ENCODE results near the gene TNS1. TPM values are rescaled to one million over a fixed set of nuclear protein-coding genes. Genes with fewer than 3 reads are reported as not detected.

TNS1 gene
- total RNA-seq, 2 donors from 2014 or later = 0.27 to 5.1 TPM

DNA sequence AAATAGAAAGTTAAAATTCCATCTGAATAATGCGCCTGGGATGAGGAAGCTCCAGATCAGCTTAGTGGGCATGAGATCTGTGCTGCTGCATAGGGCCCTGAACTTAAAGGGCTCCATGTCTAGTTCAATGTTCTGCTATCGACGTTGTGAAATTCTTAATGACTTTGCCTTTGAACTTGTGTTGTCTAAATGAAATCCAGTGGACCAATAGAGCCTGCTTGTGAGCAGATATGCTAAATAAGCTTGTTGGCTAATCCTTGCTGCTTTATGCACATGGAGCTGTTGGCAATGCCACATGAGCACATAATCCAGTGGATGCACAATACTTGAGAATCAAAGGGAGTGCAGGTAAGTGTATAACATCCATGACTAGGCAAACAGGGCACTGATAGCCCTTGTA, 228.6 kb downstream of the TNS1 start:
- no peak for ATAC-seq
- no peak overlapping the region for H3K27ac Mint-ChIP-seq
- peaks cover 0 to 9% of the 10 kb centered on the region in 2 donors for H3K36me3 Mint-ChIP-seq

DNA sequence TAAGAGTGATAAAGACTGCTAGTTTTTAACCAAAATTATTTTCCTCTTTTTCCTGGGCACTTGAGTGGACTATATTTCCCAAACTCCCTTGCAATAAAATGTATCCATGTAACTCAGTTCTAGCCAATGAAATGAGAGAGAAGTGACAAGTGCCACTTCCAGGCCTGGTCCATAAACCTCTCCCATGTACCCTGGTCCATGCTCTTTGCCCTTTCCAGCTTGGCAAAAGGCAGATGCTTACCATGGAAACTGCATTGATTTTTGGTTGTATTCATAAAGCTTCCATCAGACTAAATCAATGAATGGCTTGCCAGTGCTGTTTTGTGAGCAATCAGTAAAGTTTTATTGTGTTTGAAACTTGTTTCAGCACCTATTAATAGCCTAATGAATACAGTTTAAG, 229.3 kb downstream of the TNS1 start:
- ATAC-seq = no peak
- Mint-ChIP-seq H3K36me3 (peaks cover 0 to 9% of the 10 kb centered on the region in 2 donors), H3K27ac (no peak overlapping the region), H3K9me3 (peaks cover 0 to 4% of the 10 kb centered on the region in 2 donors)
- DNase-seq (ENCODE audit: low spot score in 2 of 2) = no peak

More for the DNA sequence above, 228.6 kb downstream of the TNS1 start:
- H3K9me3 Mint-ChIP-seq = peaks cover 0 to 4% of the 10 kb centered on the region in 2 donors
- no peak for DNase-seq (ENCODE audit: low spot score in 2 of 2)

DNA sequence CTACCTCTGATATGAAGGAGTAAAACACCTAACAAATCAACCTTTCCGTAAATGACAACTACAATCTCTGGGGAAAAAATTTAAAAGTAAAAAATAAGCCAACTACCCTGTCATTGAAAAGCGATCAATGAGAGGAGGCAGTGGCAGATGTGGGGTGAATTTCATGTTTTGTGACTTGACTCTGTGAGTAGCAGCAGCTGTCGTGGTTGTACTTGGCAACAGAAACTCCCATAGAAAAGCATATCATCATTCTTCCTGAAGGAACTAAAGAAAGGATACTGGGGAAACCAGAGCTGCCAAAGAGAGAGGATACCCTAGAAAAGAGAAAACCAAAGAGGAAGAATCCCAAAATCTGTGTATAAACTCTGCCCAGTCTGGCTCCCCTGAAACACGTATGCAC, 236.4 kb downstream of the TNS1 start:
- Mint-ChIP-seq H3K9me3 (peaks cover 6 to 11% of the 10 kb centered on the region in 2 donors), H3K36me3 (peaks cover 8 to 17% of the 10 kb centered on the region in 2 donors)

DNA sequence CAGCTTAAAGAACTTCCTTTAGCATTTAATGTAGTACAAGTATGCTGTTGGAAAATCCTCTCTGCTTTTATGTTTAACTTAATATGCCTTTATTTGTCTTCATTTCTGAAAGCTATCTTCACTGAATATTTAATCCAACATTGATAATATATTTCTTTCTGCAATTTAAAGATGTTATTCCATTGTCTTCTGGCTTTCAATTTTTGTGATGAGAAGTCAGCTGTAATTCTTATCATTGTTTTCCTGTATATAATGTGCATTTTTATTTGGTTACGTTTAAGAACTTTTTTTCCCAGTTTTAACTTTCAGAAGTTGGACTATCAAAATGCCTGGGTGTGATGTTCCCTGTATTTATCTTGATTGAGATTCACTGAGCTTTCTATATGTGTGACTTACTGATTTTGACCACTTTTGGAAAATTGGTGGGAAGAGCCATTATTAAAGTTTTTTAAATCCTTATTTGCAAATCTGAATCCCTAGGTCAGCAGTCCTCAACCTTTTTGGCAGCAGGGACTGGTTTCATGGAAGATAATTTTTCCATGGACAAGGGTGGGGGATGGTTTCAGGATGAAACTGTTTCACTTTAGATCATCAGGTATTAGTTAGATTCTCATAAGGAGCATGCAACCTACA, 241.0 kb downstream of the TNS1 start:
- H3K36me3 Mint-ChIP-seq = peaks cover 8 to 21% of the 10 kb centered on the region in 2 donors
- peaks cover 6 to 21% of the 10 kb centered on the region in 2 donors for H3K9me3 Mint-ChIP-seq
- H3K27ac Mint-ChIP-seq = no peak overlapping the region
- DNase-seq (ENCODE audit: low spot score in 2 of 2) (no peak), ATAC-seq (no peak)

More for the DNA sequence above, 236.4 kb downstream of the TNS1 start:
- DNase-seq (ENCODE audit: low spot score in 2 of 2) (no peak), ATAC-seq (no peak)
- H3K27ac Mint-ChIP-seq = no peak overlapping the region

DNA sequence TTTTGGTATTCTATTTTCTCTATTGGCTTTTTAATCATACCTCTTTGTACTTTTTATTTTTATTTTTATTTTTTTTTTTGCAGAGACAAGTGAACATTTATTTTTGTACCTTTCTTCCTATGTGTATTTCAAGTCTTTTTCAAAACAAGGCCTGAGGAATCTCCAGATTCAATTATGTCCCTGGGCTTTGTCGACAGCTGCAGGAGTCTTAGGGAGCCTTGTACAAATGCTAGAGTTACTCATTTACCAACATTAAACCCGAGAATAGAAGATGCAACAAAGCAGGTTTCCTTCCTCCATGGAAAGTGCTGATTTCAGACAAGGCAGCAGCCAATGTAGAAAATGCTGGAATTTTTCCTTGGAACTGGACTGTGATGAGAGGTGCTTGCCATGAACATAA, 242.8 kb downstream of the TNS1 start:
- no peak for ATAC-seq
- Mint-ChIP-seq H3K36me3 (peaks cover 8 to 21% of the 10 kb centered on the region in 2 donors), H3K9me3 (peaks cover 6 to 21% of the 10 kb centered on the region in 2 donors), H3K27ac (no peak overlapping the region)
- DNase-seq (ENCODE audit: low spot score in 2 of 2) = no peak

DNA sequence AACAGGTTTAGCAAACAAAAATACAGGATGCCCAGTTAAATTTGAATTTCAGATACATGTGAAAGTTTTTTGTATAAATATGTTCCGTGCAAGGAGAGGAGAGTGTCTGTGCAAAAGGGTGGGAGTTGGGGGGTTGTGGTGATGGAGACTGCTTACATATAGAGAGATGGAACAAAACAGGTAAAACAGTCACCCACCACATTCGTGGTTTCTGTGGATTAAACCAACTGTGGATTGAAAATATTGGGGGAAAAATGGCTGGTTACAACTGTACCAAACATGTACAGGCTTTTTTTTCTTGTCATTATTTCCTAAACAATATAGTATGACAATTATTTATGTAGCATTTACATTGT, 245.7 kb downstream of the TNS1 start:
- DNase-seq (ENCODE audit: low spot score in 2 of 2) (no peak), ATAC-seq (peak; percentile 39 to 69)
- peaks cover 0 to 16% of the 10 kb centered on the region in 2 donors for H3K9me3 Mint-ChIP-seq
- peaks cover 0 to 11% of the 10 kb centered on the region in 2 donors for H3K36me3 Mint-ChIP-seq
- H3K27ac Mint-ChIP-seq = peak overlapping the region in 1 of 2 donors; percentile 67

DNA sequence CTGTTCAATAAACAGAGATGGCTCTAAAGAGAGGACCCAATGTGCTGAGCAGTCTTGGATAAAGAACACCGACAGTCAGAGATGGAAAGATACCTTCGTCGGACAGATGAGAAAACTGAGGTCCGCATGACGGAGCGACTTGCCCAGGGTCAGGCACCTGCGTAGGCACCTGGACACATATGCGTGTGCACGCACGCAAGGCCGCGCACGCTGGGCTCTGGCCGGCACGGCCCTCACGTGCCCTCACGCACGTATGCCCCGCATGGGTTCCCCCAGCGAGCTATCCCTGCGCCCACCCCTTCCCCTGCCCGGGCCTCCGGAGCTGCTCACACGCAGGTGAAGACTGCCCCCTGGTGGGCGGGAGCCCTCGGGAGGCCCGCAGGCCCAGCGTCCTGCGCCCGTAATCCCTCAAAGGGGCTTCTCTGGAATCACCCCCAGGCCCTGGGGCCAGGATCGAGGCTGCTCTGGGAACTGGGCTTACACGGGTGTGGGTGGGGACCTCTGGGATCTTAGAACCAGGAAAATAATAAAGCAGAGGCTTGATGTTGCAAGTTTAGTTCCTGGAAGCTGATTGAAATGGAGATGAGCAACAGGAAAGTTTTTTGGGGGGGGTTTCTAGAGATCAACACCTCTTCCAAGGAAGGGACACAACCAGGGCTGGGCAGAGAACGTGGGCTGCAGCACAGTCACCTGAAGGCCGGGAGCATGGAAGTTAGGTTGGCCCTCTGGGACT, 246.3 kb downstream of the TNS1 start:
- Mint-ChIP-seq H3K36me3 (peaks cover 0 to 6% of the 10 kb centered on the region in 2 donors), H3K9me3 (peaks cover 0 to 12% of the 10 kb centered on the region in 2 donors), H3K27ac (peak overlapping the region in 1 of 2 donors; percentile 67)
- peak; percentile 73 to 83 for DNase-seq (ENCODE audit: low spot score in 2 of 2)
- peak; percentile 88 to 90 for ATAC-seq

DNA sequence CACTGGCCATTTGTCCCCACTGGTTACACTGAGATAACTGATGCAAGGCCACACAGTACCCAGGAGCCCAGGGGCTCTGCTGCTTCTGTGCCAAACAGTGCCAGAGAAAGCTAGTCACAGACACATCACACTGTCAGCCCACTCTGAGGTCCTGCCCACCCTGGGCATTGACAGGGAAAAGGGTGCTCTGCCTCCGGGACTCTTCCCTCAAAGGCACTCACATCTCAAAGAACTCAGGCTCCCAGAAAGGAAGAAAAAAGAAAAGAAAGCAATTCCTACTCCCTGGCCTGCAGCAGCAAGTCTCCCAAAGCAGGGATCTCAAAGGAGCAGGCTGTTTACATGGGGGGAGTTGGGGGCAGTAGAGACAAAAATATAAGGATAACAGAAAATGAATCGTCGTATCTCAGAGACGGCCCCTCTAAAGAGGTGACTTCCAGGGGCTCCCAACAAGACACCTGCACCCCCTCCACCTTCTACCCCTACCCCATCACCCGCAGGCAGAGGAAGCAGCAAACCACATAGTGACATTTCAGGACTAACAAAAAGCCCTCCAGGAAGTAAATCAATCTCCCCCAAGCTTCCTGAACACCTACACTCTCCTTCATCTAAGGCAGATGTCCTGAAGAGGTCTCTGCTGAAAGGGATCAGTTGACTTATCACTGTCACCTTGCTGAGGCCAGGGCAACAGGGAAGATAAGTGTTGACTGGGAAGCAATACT, 247.6 kb downstream of the TNS1 start:
- ATAC-seq = no peak
- Mint-ChIP-seq H3K27ac (peak overlapping the region; percentile 37 to 73), H3K36me3 (no peaks in the 10 kb centered on the region), H3K9me3 (peaks cover 0 to 6% of the 10 kb centered on the region in 2 donors)
- no peak for DNase-seq (ENCODE audit: low spot score in 2 of 2)

DNA sequence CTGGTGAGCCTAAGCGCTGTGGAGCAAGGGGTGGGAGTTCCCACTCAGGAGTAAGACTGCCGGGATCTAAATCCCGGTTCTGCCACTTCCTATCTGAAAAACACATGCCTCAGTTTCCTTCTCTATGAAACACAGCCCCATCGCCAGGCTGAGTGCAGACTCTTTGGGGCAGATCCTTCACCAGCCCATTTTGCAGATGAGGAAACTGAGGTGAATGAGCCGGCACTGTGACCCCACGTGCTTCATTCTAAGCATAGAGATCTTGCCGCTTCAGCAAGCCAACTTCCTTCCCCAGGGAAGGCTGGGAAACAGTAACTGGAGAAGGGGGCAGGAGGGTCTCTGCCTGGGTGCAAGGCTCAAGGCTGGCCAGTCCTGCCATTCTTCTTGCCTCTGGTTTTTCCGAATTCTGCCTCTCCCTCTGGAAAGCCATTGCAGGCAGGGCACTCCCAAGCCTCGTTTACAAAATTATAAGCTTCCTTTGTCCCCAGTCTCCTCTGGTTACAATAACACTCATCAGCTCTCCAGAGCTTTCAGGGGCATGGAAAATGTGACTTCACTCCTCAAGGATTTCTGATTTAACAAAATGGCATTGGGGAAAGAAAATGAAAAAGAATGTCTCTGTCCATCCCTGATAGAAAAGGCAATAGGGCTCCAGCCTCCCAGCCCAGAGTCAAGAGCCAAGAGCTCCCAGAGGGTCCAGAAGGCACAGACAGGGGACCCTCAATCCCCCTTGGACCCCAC, 249.2 kb downstream of the TNS1 start:
- no peak overlapping the region for H3K27ac Mint-ChIP-seq
- H3K36me3 Mint-ChIP-seq = no peaks in the 10 kb centered on the region
- no peaks in the 10 kb centered on the region for H3K9me3 Mint-ChIP-seq
- no peak for DNase-seq (ENCODE audit: low spot score in 2 of 2)
- no peak for ATAC-seq

DNA sequence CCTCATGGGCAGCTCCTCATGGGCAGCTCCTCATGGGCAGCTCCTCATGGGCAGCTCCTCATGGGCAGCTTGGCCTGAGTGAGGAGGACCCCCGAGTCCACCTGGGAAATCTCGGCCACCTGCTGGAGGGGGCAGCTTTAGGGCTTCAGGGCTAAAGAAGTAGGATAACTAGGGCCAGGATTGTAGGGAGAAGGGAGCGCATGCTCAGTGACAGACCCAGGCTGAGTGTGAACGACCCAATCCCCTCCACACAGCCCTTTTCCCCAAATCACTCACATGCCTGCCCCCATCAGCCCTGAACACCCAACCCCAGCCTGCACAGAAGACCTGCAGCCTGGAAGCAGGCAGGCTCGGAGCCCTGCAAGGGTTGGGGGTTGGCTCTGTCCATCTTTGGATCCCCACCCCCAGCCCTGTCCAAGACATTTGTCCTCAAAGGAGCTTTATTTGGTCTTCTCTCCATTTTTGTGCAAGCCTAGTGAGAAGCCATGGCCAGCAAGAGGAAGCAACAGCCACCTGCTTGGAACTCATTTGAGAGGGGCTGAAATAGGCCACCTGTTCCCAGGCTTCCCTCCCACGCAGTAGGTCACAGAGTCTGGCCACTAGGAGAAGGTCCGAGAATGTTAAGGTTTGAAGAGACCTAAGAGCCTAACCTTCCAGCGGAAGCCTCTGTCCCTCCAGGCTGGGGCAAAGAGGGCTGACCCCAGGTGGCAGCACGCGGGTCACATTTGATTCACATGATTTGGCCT, 249.9 kb downstream of the TNS1 start:
- H3K36me3 Mint-ChIP-seq = no peaks in the 10 kb centered on the region
- no peaks in the 10 kb centered on the region for H3K9me3 Mint-ChIP-seq
- DNase-seq (ENCODE audit: low spot score in 2 of 2) (no peak), ATAC-seq (no peak)
- no peak overlapping the region for H3K27ac Mint-ChIP-seq

DNA sequence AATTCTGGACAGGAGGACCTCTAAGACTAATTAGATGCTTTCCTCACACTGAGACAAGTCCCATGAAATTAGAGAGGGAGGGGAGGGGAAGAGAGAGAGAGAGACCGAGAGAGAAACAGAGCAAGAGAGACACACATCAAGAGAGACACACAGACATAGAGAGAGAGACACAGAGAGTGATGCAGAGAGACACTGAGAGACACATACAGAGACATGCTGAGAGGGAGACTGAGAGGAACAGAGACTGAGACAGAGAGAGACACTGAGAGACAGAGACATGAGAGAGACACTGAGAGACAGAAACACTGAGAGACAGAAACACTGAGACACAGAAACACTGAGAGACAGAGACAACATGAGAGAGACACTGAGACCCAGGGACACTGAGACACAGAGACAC, 250.8 kb downstream of the TNS1 start:
- Mint-ChIP-seq H3K9me3 (no peaks in the 10 kb centered on the region), H3K27ac (no peak overlapping the region), H3K36me3 (no peaks in the 10 kb centered on the region)
- DNase-seq (ENCODE audit: low spot score in 2 of 2) (no peak), ATAC-seq (no peak)

DNA sequence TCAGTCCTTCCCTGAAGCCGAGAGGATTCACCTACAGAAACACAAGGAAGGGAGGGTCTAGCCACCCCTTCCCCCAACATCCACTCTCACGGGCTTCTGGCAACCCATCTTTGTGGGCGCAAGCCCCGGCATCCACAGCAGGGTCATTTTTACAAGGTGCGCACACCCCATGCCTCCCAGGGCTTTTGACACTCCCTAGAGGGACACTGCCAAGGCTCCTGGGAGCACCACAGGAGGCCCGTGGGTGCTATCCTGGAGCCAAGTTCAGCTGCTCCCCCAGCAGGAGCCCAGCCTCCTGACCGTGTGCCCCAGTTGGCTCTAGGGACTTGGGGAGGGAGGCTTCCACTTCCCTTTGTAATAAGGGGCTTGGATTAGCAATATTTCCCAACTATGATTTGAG, 251.6 kb downstream of the TNS1 start:
- DNase-seq (ENCODE audit: low spot score in 2 of 2) (no peak), ATAC-seq (no peak)
- no peaks in the 10 kb centered on the region for H3K9me3 Mint-ChIP-seq
- no peak overlapping the region for H3K27ac Mint-ChIP-seq
- H3K36me3 Mint-ChIP-seq = no peaks in the 10 kb centered on the region

Other genes starting within 250 kb of the TNS1 start
- gene RUFY4, start 66.3 kb upstream of the TNS1 start, total RNA-seq = 1 to 10 TPM; 3.2 to 5.1 TPM
- gene CXCR2, start 123.0 kb upstream of the TNS1 start, total RNA-seq = under 1 TPM in 1 of 2 donors, not detected in 1; 0.33 TPM
- gene CXCR1, start 164.0 kb upstream of the TNS1 start, total RNA-seq = not detected
- gene ARPC2, start 214.2 kb upstream of the TNS1 start, total RNA-seq = 100 to 1,000 TPM; 567 to 656 TPM